HG03378 (cell line): ENCODE results near the gene BBX.
A peak's percentile ranks its signal among the peaks of the same experiment; 100 is the strongest.

Experiments used
- ATAC-seq: cut with Tn5 transposase; IDR thresholded peaks from one replicate; pipeline ENCODE4 v1.9.1; 2021; ENCODE audit warnings: mild to moderate bottlenecking, moderate library complexity; ENCODE audit not compliant: unreplicated experiment

BBX gene

DNA sequence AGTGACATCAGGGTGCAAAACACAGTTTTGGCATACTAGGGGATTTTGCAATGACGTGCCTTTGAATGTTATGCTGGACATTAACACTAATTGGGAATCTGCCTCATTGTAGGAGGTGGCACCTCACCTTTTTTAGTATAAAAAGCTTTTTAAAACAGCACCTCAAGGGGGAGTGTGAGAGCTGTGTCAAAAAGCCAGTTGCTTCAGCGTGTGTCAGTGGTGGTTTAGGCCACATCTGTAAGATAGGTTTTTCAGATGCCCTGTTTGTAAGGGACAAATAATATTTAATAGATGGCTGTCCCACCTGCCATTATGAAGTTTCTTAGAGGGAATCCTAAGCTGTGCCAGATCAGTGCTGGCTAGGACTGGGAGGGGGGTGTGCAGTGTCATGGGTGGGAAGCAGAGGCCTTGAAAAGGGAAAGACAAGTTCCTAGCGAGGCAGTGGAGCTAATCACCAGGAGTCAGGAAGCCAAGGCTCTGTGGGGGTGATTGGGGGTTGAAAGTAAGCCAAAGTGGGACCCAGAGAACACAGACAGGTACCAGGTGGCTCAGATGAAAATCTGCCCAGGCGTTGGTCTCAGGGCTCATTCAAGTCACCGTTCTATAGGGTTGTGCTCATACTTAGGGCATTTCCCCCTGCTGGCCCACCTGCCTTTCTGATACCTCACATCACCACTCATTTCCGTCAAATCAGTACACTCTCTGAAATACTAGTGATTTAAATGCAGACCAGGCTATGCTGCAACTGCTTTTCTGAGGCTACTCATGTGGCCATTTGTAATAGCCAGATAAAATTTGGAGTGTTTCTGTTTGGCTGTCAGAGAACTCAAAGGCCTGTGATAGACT lies 120.5 kb downstream of the BBX start:
- ATAC-seq, result peak; percentile 50

GRCh38 chr3:107644631-107645030 lies 121.9 kb downstream of the BBX start:
- ATAC-seq, result no peak

DNA sequence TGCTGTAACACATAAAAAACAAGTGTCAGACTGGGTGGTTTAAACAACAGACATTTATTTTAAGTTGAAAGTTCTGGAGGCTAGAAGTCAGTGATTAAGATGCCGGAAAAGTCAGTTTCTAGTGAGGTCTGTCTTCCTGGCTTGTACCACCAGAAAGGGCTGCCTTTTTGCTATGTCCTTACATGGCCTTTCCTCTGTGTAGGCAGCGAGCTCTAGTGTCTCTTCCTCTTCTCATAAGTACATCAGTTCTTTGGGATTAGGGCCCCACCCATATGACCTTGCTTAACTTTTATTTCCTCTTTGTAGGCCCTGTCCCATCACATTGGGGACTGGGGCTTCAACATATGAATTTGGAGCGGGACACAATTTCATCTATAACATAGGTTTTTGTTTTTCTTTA lies 128.0 kb downstream of the BBX start:
- no peak for ATAC-seq

- no peak for ATAC-seq
These were observed 129.0 kb downstream of the BBX start for GRCh38 chr3:107651782-107652181.

GRCh38 chr3:107654218-107654617 lies 131.5 kb downstream of the BBX start:
- ATAC-seq, result no peak

DNA sequence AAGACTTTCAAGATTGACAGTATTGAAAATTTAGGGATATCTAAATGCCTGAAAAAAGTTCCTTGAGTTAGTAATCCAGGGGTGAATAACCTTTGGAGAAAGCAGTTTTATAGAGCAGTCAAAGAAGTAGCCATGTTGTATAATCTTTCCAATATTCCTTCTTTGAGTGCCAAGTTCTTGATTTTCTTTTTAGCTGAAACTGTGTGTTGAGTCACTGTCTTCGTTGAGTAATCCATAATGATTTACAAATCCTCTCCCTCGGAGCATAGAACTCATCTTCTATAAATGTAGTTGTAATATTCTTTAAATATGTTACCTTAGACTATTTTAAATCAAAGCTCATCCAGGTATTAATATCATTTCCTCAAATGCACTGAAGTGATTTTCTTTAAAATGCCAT lies 135.2 kb downstream of the BBX start:
- no peak for ATAC-seq

DNA sequence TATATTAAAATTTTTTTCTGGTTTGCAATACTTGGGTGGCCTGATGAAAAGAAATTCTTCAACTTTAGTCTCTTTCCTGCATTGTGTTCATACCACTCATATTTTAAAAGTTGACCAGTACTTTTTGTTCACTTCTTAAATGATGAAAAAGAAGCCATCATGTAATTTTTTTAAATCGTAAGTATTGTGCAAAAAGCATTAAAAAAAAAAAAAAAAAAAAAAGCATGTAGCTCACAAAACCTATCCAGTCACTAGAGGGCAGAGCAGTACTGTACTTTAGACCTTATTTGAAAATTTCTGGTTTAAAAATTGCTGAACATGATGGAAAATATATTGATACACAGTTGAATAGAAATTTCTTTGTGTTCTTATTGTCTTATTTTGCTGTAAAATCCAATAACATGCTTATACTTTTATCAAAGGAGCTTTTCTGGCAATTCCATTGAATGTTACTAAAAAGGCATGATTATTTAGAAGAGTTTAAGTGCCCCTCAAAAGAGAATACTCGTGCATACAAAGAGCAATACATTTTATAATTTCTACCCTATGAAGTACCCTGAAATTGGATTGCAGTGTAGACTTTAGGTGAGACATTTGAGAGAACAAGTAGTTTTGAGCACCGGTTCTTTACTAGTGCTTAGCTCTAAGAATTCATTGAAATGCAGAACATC lies 137.7 kb downstream of the BBX start:
- no peak for ATAC-seq

DNA sequence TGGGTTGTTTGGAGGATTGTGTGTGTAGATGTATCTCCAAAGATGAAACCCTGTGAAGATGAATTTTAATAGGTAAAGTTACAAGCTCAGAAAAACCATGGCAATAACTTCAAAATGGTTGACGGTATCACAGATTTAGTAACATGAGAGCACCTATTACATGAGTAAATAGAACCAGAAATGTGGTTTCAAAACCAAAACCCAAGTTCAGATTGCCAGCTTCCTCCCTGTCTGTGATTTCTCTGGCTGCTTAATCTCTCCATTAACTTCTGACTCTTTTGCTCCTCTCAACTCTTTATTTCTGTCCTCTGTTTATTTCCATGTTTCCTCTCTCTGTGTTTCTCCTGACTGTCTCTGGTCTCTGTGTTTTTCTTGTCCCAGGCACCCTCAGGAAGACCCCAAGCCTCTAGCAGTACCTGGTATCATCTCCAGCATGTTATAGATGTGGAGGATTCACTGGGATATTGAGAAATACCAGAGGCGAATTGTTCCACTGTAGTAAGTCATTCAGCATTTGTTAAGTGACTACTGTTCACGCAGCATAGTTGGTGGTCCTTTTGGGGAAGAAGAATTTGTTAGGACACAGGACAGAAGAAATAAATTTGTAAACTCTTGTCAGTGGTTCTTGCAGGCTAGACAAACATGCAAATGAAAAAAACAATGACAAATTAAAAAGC lies 138.8 kb downstream of the BBX start:
- no peak for ATAC-seq

- no peak for ATAC-seq
These were observed 139.4 kb downstream of the BBX start for GRCh38 chr3:107662124-107662507.

- no peak for ATAC-seq
These were observed 139.8 kb downstream of the BBX start for GRCh38 chr3:107662586-107662985.

- ATAC-seq, result no peak
These were observed 140.5 kb downstream of the BBX start for GRCh38 chr3:107663266-107663665.

GRCh38 chr3:107664614-107665013 lies 141.9 kb downstream of the BBX start:
- no peak for ATAC-seq

- ATAC-seq, result no peak
These were observed 142.6 kb downstream of the BBX start for GRCh38 chr3:107665351-107665750.

GRCh38 chr3:107666853-107667252 lies 144.1 kb downstream of the BBX start:
- no peak for ATAC-seq

- ATAC-seq, result no peak
These were observed 145.7 kb downstream of the BBX start for GRCh38 chr3:107668416-107668815.

DNA sequence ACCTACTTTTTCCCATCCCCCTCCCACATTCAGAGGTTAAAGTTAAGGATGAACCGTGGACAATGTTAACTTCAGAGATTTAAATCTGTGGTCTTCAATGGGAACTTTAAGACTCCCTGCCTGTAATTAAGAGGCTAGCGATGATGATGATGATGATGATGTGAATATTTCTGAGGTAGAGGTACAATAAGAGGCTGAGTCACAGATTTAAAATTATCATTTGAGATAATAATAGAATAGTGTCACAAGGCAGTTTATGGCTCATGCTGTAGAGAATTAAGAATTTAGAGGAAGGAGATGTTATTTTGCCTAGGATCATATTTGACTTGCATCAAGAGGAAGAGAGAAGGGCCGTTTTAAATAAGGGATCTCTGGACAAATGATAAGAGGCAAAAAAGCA lies 146.2 kb downstream of the BBX start:
- ATAC-seq, result no peak

DNA sequence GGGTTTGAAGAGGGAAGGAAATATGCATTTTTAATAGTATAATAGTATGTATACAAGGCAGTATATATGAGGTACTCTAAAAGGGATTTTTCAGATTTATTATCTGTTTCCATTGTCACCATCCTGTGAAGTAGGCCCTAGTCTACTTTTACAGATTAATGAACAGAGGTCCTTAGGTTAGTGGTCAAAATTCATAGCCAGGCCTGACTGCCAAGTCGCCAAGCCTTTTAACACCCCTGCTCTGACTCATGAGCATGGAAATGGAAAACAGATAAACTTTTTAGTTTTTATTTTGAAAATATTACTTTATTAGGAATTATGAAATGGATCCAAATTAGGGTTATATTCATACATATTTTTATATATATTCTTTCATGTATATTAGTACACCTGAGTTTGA lies 146.9 kb downstream of the BBX start:
- ATAC-seq, result no peak

DNA sequence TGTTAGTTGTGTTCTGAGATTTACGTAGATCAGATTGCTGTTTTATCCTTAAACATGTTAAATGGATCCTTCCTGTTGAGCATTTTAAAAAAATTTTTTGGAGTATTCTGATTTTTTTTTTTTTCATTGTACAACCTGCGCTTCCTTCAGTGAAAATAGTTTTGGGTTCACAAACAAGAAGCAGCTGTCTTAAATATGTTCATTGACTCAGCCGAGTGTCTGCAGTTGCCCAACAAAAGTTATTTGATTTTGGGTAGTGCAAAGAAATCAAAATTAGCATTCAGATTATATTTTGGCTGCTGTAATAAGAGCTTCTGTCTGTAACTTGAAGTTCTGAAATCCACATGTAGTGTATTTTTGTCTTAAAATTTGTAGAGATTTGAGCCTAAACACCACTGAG lies 148.2 kb downstream of the BBX start:
- ATAC-seq, result no peak

GRCh38 chr3:107674371-107674770 lies 151.6 kb downstream of the BBX start:
- no peak for ATAC-seq

DNA sequence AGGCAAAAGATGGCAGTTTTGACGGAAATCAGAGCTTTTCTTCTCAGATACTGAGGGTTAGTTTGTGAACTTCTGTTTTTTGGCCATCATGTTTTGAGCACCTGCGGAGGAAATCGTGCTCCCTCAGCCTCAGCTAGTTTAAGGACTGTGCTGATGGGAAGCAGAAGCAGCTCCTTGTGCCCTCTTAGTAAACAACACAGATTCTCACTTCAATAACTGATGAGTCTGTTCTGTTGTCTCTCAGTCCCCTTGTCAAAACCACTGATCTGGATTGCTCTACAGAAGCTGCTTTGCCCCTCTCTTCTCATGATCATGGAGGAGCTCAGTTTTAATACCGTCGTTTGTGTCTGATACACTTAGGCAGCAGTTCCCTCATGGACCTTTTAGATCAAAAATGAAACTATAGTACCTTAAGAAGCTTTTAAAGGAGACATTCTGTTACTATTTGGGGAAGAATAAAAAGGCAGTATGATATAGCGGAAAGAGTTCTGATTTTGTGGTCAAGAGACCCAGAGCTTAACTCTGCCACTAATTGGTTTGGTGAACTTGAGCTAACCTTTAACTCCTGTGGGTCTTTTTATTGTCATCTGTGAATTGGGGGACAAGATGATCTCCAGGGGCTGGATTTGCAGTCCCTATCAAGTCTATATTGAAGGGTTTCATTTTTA lies 152.6 kb downstream of the BBX start:
- peak; percentile 49 for ATAC-seq
